GM21526 (cell line): ENCODE data around the gene SULT1C3.

Experiments
- ATAC-seq: cut with Tn5 transposase; IDR thresholded peaks from one replicate; pipeline ENCODE4 v1.9.1; 2021; ENCODE audit warnings: moderate library complexity; ENCODE audit not compliant: unreplicated experiment, low FRiP score

The SULT1C3 gene

GRCh38 chr2:108239786-108240185, at the start of gene SULT1C3:
Gene SULT1C3 (plus strand): TSS chr2:108239968. CDS start chr2:108247195, 7,227 bp downstream.
- ATAC-seq = no peak

DNA sequence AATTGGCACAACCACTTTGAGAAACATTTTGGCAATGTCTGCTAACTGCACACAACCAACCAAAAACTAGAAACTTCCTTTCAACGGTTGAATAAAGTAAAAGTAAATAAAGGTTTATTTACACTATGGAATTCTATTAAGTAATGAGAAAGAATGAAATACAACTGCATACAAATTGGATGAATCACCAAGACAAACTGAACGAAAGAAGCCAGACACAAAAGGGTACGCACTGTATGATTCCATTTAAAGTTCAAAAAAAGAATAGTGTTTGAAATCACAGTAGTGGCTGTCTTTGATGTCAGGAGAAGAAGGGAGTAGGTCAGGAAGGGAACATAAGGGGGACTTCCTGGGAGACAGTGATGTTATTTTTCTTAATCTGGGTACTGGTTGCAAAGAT, 46.5 kb upstream of the SULT1C3 start:
- ATAC-seq = no peak

DNA sequence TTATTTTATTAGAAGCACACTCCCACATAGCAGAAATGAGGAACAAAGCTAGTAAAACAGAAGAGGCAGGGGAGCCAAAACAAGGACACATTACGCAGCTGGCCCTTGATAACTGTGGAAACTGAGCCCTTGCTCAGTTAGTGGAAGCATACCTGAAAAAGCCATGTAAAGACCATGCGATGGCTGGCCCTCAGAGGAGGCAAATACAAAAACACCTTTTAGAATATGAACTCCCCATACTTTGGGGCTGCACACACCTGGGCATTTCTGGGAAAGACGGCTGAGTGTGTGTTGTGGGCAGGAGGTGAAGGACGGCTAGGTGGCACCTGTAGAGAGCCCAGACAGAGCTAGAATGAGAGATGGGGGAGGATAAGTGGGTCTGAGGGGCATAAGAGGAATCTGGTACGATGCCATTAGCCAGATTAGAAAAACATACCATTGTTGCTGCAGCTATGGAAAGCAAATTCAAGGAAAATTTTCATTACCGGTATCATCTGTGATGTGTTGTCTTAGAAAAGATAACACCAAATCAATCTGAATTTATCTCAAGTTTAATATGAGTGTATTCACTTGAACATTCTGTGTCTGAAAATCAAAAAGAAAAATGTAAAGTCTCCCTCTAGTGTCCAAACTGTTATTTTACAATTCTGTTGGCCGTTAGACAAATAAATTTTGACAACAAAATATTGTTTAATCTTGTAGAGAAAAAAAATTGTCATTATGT, 45.2 kb upstream of the SULT1C3 start:
- no peak for ATAC-seq

DNA sequence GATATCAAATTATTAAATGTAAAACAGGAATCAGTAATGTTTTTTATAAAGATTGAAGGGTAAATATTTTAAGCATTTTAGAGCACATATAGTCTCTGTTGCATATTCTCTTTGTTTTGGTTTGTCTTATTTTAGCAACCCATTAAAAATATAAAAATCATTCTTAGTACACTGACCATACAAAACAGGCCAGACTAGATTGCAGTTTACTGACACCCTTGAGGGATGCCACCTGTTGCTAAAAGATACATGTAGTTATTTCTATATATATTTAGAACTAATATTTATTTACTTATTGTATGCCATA, 44.7 kb upstream of the SULT1C3 start:
- ATAC-seq = no peak

- ATAC-seq = no peak
Observed at GRCh38 chr2:108199726-108200125, 40.0 kb upstream of the SULT1C3 start.

- ATAC-seq = no peak
Observed at GRCh38 chr2:108200569-108200968, 39.2 kb upstream of the SULT1C3 start.

DNA sequence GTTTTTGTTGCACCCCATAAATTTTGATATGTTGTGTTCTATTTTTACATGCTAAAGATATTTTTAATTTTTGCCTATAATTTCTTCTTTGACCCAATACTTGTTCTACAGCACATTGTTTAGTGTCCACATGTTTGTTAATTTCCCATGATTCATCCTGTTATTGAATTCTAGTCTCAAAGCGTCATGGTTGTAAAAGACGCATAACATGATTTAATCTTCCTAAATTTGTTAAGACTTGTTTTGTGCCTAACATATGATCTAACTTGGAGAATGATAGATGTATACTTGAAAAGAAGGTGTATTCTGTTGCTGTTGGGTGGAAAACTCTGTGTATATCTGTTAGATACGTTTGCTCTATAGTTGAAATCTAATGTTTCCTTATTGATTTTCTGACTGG, 27.1 kb upstream of the SULT1C3 start:
- ATAC-seq = no peak

- no peak for ATAC-seq
Observed at GRCh38 chr2:108215794-108216211, 24.0 kb upstream of the SULT1C3 start.

DNA sequence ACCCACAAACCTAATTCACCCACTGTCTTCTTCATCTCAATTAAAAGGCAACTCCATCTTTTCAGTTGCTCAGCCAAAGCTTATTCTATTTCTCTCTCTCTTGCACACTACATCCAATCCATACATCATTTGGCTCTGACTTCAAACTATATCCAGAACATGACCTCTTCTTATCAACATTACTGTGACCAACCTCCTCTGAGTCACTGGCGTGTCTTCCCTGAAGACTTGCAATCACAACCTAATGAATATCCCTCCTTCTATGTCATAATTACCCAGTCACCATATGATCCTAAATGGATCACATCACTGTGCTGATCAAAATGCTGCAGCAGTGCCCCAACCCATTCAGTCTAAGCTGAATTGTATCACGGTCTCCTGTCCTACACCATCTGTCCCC, 22.6 kb upstream of the SULT1C3 start:
- ATAC-seq = no peak

GRCh38 chr2:108219688-108220087, 20.1 kb upstream of the SULT1C3 start:
- no peak for ATAC-seq

DNA sequence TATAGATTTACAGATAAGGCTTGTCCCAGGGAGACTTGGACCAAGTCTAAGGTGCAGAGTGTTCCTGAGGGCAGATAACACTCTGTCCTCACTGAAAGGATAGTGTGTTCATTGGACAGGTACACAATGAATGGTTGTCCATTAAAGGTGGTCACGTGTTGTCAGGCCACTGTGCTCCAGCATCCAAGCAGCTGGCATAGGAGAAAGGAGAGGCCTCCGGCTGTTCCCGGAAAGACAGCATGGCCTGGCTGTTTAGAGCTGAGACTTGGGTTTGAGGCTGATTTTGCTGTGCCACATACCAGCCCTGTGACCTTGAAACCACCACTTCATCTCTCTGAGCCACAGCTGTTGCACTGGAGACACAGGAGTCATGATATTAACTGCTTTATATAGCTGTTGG, 19.6 kb upstream of the SULT1C3 start:
- no peak for ATAC-seq

- ATAC-seq = no peak
Observed at GRCh38 chr2:108220942-108221541, 18.7 kb upstream of the SULT1C3 start.

DNA sequence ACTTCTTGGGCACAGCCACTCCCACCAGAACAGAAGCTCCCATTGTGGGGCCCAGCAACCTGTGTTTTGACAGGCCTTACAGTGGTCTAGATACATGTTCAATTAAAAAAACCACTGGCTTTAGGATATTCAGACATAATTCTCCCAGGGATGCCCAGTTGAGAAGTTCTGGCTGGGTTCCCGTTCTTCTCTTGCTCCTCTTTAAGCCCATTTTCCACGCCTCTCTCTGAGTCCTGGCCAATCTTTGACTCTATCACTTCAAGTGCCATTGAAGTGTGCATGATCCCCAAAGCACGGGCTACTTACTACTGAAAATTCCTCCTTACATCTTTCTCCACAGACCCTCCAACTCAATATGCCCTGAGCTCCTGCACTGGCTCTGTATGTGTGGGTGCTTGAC, 17.5 kb upstream of the SULT1C3 start:
- ATAC-seq = no peak

GRCh38 chr2:108223573-108223972, 16.2 kb upstream of the SULT1C3 start:
- no peak for ATAC-seq

DNA sequence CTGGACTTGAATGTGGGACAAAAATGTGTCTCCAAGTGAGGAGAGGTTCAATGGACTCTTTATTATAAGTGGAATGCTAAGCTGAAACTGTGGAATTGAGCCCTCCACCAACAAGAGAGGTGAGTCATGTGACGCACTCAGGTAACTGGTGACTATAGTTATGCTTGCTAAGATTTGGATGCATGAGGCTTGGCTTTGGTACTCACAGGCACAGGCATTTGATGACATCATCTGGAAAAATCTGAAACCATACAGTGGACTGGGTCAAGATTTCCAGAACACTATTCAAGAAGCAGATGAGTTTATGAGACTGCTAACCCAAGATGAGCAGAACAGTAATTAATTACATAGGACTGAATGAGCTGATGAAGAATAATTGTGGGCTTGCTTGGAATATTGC, 15.7 kb upstream of the SULT1C3 start:
- ATAC-seq = no peak

DNA sequence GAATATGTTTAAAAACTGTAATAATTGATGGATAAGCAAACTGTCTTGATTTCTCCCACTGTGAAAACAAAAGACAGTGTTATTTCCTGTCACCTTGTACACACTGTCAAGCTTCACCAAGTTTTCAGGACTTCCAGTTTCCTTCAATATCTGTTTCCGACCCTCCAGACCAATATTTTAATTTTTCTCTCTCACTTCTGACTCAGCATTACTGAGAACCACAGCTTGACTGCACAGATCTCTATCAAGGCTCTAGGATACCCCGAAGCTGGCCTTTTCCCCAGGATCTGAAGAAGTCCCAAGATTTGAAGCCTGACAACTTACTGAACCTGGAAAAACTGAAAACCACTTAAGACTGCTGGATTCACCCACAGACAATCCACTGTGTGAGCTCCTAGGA, 13.2 kb upstream of the SULT1C3 start:
- ATAC-seq = no peak

DNA sequence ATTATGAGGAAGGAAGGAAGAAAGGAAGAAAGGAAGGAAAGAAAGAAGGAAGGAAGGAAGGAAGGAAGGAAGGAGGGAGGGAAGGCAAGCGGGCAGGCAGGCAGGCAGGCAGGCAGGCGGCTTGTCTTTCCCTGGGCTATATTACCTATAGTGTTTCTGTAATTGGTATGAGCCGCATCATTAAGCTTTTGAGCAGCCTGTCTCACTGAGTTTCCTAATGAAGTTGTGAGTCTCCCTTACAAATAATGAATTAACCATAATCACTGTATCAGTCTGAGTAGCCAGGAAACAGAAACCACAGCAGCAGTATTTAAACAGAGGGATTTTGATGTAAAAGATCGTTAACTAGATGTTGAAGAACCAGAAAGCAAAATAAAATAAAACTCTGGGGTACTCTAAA, 11.8 kb upstream of the SULT1C3 start:
- no peak for ATAC-seq

DNA sequence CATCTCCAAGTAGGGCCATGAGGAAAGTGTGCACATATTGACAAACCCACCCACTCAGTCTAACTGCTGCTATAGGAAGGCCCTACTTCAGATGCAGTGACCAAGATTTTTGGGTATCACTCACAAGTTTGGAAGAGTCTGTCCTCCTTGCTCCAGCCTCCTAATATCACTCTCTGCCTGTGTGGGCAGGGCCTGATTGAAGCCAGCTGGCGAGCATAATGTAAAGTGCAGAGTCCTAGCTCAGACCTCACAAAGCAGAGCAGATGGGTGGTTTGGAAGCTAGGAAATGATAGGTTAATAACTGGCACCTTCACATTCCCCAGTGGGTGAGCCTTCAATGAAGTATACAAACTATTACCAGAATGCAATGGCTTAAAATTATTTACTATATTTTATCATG, 11.2 kb upstream of the SULT1C3 start:
- no peak for ATAC-seq

- ATAC-seq = no peak
Observed at GRCh38 chr2:108229875-108230274, 9.9 kb upstream of the SULT1C3 start.

DNA sequence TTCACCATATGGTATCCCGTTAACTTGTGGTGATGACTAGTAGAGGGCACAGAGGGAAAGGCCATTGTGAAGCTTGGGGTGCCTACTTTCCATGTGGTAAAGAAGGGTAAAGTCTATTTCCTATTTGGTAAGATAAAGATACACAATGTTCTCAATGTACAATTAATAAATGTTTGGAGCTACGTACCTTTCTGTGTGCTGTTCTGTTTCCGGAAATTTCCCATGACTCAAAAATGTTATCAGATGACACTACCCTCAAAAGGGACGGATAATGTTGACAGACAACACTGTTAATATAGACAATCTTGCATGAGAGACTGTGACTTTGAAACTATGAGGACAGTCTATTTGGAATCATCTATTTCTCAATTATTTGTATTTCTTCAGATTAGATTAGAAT, 4.2 kb upstream of the SULT1C3 start:
- no peak for ATAC-seq

DNA sequence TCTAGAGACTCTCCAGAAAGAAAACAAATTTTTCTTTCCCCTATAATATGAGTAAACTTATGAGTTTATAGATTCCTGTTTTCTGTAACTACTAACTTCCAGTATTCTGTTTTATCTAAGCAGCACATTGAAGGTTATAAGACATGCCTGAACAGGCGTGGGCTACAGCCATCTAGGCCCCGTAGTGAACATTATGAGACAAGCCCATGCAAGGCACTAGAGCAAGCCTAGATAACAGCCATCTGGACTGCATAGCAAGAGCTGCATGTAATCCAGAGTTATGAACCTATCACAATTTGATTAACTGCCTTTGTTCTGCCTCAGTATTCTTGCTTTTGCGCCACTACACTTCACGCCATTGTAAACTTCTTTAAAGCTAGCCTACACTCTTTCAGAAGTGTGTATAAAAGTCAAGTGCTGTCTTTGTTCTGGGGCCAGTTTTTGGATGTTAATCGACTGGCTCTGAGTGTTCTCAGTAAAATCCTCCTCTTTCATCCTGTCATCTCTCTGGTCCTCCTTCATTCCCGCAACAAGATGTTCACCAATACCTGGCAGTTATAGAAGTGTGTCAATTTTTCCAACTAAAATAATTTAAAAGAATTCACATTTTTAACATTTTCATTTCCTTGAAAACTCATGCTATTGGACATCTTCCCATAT, 3.0 kb upstream of the SULT1C3 start:
- ATAC-seq = no peak

- ATAC-seq = no peak
Observed at GRCh38 chr2:108240966-108241365, 1.2 kb downstream of the SULT1C3 start.
